ENCODE measurements around the gene PGS1.

Gene PGS1

DNA sequence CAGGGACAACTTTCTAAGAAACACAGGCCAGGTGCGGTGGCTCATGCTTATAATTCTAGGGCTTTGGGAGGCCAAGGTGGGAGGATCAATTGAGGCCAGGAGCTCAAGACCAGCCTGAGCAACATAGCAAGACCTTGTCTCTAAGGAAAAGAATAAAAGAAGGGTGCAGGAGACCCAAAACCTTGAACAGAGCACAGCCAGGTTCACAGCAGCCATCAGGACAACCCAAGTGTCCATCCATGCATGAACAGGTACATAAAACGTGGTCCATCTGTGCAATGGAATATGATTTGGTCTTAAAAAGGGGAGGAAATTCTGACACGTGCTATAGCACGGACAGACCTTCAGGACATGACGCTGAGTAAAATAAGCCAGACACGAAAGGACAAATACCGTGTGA lies 91.0 kb downstream of the PGS1 start:
- DNase-seq (ENCODE audit: low read depth in 1 of 2, low spot score in 1 of 2): no peak

- no peak for DNase-seq (ENCODE audit: low read depth in 1 of 2, low spot score in 1 of 2)
Measured at GRCh38 chr17:78471635-78472034, 93.2 kb downstream of the PGS1 start.

DNA sequence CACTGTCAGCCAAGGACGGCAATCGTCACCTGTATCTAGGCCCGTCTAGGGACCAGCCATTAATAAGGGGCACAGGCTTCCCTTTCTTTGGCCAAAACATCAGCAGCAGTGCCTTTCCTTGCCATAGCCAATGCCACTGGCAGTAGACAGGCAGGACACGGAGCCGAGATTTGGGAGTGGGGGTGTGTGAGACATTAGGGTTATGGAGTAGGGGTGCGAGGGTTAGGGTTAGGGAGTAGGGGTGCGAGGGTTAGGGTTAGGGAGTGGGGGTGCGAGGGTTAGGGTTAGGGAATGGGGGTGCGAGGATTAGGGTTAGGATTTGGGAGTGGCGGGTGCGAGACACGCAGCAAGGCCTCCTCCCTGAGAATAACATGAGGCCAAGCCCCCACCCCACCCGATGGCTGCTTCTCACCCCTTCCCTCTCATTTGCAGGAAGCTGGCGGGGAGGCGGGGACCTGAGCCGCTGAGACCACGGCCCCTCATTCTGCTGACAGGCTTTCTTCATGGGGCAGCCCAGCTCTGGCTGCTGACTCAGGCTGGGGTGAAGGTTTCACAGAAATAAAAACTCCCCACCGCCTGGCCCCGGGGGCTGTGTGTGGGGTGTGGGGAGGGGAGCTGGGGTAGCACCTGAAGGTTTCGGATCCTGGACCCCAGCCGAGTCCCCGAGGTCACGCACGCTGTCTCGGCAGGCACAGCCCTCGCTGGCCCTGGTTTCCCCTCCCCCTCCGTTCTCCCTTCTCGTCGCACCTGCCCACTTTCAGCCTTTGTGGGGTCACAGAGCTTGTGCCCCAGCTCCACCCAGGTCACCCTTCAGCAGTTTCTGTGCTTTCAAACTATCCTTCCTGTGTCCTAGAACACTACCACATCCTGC lies 93.8 kb downstream of the PGS1 start:
- DNase-seq (ENCODE audit: low read depth in 1 of 2, low spot score in 1 of 2): no peak

- no peak for DNase-seq (ENCODE audit: low read depth in 1 of 2, low spot score in 1 of 2)
Measured at GRCh38 chr17:78473951-78474613, 95.6 kb downstream of the PGS1 start.

Data from stimulated activated CD4-positive, alpha-beta T cell treated with anti-CD3 and anti-CD28 coated beads, Interleukin-15, amount 100 ng/mL, for 1 hour (primary cell).